ENCODE data around the gene MAGEB5. TPM values are rescaled to one million over a fixed set of nuclear protein-coding genes. Genes with fewer than 3 reads are reported as not detected.

Gene MAGEB5
- total and polyA plus RNA-seq, 2 experiments from 2014 or later: not detected

DNA sequence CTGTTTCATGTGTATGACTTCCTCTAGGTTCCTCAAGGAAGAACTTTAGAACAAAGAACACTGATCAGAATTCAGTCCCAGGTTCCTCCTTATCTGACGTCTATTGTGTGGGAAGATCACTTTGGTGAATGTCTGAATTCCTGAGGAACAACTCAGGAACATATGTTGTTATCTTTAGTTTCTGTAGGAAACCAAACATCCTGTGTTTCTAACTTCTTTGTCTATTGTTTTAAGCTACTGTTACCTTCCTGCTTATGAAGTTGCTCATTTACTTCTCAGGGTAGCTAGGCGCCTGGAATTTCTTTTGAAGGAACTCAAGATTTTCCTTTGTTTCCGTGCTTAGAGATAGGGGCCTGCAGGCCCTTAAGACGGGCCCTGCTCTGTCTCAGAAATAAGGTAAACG is 46.2 kb downstream of the MAGEB5 start:
- Histone ChIP-seq H2AFZ (no peak overlapping the region), H3K9me2 (ENCODE audit: insufficient read depth) (no peaks in the 10 kb centered on the region), H3K4me1 (ENCODE audit: insufficient read depth) (no peaks in the 10 kb centered on the region), H3K9me3 (ENCODE audit: low read depth) (no peaks in the 10 kb centered on the region), H3K9ac (no peak overlapping the region), H3K27ac (no peak overlapping the region), H3K4me3 (no peak overlapping the region), H3F3A (ENCODE audit: insufficient read depth) (no peaks in the 10 kb centered on the region), H3K79me2 (ENCODE audit: insufficient read depth) (no peaks in the 10 kb centered on the region), H3K4me2 (ENCODE audit: unreplicated experiment) (no peak overlapping the region), H3K36me3 (ENCODE audit: low read depth) (no peaks in the 10 kb centered on the region), H4K20me1 (ENCODE audit: insufficient read depth) (no peaks in the 10 kb centered on the region), H3K27me3 (replicated peaks; ENCODE audit: insufficient read depth) (no peaks in the 10 kb centered on the region)
- in situ Hi-C loops (cut with MboI): no loop called here
- 27 to 29% methylated on average over 5 of the region's 5 CpGs for WGBS, 2 experiments (ENCODE audit: low coverage in 1 of 2, low lambda C conversion rate in 2 of 2, missing lambda C conversion rate in 2 of 2)
- no peak for TF ChIP-seq EZH2 (IDR thresholded peaks at IDR 0.05; ENCODE audit: insufficient read depth, poor library complexity, severe bottlenecking)
- no peak for TF ChIP-seq EZH2phosphoT487 (IDR thresholded peaks at IDR 0.05; ENCODE audit: insufficient read depth, low read depth)
- no peak for DNase-seq

Other genes with a start within 250 kb of the MAGEB5 start
- not detected in 2 replicates for gene MAGEB18, start 77.8 kb upstream of the MAGEB5 start, total RNA-seq (2014; rRNA removed; shearing (Covaris generic))
- gene MAGEB18, start 77.8 kb upstream of the MAGEB5 start, polyA plus RNA-seq (2016; fragmentation: Nextera tagmentation; extraction: Ambion mirVana): not detected in 2 replicates
- gene MAGEB6B, start 55.6 kb upstream of the MAGEB5 start, total RNA-seq (2014; rRNA removed; shearing (Covaris generic)): not detected in 2 replicates
- not detected in 2 replicates for gene MAGEB6B, start 55.6 kb upstream of the MAGEB5 start, polyA plus RNA-seq (2016; fragmentation: Nextera tagmentation; extraction: Ambion mirVana)
- not detected in 2 replicates for gene MAGEB6, start 23.7 kb upstream of the MAGEB5 start, total RNA-seq (2014; rRNA removed; shearing (Covaris generic))
- not detected in 2 replicates for gene MAGEB6, start 23.7 kb upstream of the MAGEB5 start, polyA plus RNA-seq (2016; fragmentation: Nextera tagmentation; extraction: Ambion mirVana)